GM19452 (cell line): ENCODE data around the gene TENT4A.

Experiments used
- ATAC-seq: cut with Tn5 transposase; IDR thresholded peaks from one replicate; pipeline ENCODE4 v1.9.1; 2021; ENCODE audit not compliant: unreplicated experiment

TENT4A gene

DNA sequence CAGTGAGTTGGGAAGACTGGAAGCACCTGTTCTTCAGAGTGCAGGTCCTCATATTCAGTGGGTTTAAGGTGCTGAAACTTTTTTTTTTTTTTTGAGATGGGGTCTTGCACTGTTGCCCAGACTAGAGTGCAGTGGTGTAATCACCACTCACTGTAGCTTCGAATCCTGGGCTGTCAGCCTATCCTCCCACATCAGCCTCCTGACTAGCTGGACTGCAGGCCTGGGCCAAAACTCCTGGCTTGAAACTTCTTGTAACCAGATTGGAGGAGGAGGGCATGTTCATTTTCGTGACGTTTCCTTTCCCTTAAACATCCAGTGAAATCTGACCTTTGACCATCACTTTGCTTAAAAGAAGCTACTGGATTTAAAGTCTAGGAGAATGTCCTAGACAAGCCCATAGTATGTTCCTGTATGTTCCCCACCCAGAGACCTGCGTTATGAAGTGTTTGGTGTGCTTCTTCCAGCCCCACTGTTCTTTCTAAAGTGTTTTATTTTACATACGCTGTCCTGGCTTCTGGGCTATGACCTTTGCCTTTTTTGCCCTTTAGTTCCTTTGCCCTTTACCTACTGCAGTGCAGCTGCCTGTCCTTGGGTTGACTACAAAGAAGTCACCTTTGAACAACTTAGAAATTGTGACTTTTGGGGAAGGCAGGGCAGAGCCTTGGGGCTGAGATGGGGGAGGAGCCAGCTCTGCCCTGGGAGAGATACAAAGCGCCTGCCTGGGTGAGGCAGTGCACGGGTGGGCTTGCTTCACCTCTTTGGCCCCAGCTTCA lies 18.4 kb downstream of the TENT4A start:
- no peak for ATAC-seq

DNA sequence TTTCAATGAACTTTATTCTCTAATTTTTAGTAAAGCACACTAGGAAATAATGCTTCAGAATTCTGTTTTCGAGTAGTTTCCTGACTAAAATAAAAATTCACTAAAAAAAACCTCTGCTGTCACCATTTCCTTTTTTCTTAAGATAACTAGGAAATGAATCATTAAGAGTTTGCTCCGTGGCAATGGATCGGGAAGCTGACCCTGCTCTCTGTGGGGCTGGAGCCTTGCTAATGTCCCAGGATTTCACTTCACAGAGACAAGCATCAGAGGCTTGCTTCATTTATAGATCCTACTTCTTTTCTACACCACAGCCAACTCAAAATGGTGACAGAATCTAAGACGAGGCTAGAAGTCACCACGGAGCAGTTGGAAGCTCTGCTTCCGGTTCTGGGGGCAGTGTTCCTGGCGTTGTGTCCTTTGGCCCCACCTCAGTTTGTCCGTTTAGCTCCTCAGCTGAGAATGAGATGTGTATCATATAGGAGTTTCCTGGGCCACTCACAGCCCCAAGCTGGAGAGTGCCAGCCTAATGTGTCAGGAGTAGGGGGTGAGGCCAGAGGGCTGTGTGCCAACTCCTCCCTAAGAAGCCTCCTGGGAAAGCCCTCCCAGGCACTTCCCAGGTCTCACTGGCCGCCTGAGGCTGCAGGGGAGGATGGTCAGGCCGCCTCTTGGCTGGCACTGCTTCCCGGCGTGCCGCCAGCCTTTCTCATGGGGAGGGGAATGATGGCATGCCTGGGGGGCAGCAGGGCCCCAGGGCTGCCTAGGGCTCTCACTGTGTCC lies 19.6 kb downstream of the TENT4A start:
- no peak for ATAC-seq

- no peak for ATAC-seq
Observed at GRCh38 chr5:6733411-6734242, 20.4 kb downstream of the TENT4A start.

GRCh38 chr5:6734243-6734700 lies 21.0 kb downstream of the TENT4A start:
- no peak for ATAC-seq

DNA sequence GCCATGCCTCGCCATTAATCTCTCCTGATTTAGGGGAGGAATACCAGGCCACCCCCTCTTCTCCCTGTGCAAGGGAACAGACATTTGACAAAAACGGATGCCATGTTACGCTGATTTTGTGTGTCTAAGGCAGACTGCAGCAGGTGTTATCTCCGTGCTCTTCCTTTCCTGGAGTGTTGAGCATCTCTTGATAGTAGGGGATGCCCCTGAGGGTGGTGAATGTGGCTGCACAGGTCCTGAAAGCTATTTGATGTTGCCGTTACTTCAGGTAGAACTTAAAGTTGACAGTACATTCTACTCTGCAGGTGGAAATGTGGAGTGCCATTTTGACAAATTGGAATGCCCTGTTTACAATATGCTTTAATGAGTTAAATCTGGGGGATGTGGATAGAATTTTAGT lies 21.5 kb downstream of the TENT4A start:
- no peak for ATAC-seq

GRCh38 chr5:6736106-6736505 lies 22.9 kb downstream of the TENT4A start:
- ATAC-seq = no peak

DNA sequence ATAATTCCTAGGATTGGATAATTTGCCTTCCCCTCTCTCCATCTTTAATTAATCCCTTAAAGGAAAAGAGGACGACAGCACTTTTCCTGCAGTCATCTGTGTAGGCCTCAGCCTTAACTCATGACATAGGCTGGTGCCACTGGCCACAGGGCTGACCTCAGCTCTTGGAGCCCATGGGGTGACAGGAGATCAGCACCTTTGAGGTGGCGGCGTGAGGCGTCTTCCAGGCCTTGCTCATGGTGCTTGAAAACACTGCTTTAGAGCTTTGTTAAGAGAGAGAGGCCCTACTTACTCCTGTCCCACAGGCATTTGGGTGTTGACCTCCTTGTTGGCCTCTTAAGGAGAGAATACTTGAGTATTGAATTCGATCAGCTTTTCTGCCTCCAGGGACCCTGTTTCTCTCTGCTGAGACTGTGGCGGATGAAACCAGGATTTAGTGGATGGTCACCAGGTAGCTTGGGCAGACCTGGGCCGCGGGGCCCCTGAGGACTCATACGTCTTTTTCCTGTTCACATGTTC lies 23.4 kb downstream of the TENT4A start:
- ATAC-seq = no peak

DNA sequence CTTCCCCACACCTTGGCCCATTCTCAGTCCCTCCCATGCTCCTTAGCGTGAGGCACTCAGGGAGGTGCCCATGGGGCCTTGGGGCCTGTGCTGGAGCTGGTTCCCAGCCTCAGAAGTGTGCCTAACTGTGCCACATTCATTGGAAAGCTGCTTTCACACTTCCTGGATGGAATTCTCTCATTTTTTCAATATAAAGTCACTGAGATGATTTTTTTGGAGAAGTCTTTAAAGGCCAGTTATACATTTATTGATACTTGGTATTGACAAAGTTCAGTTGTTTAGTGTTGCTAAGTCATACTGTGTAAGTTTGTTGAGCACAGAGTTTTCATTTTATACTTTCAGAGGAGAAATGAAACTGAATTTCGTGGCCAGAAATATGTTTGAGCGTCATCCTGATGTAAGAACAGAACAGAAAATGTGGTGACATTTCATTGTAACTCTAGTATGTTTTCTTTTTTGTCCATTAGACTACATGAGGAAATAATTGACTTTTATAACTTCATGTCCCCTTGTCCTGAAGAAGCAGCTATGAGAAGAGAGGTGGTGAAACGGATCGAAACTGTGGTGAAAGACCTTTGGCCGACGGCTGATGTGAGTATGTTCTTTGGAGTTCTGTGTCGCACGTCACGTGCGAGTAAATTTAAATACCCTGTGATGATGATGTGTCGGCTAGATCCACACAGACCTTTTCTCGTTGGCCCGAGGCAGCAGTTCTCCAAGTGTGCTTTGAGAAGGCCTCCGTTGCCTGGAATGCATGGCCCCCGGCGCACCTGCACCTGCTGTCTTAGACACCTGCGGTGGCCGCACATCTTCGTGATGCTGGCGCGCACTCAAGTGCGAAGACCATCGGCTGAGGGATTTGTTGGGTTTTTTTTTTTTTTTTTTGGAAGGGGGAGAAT lies 24.1 kb downstream of the TENT4A start:
- ATAC-seq = peak; percentile 80

- no peak for ATAC-seq
Observed at GRCh38 chr5:6739603-6740002, 26.4 kb downstream of the TENT4A start.

DNA sequence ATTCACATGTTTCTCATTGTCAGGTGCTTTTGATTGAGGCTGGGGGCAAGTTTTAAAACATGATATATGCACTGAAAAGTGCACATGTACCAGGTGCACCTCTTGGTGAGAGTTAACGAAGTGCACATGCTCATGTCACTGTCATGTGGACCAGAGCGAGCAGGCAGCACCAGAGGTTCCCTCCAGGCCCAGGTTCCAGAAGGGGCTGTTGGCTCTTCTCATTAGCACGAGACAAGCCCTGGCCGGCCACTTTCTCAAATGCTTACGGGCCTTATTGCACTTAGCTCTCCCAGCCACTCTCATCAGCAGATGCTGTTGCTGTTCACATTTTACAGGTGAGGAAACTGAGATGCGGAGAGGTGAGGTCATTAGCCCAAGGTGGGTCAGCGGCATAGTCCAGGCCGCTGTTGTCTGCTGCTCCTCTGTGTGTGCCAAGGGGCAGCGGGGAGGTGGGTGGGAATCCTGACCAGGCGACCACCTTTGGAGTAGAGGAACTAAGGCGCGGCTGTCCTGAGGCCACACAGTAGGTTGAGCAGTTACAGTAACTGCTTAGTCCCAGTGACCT lies 27.4 kb downstream of the TENT4A start:
- ATAC-seq = no peak

DNA sequence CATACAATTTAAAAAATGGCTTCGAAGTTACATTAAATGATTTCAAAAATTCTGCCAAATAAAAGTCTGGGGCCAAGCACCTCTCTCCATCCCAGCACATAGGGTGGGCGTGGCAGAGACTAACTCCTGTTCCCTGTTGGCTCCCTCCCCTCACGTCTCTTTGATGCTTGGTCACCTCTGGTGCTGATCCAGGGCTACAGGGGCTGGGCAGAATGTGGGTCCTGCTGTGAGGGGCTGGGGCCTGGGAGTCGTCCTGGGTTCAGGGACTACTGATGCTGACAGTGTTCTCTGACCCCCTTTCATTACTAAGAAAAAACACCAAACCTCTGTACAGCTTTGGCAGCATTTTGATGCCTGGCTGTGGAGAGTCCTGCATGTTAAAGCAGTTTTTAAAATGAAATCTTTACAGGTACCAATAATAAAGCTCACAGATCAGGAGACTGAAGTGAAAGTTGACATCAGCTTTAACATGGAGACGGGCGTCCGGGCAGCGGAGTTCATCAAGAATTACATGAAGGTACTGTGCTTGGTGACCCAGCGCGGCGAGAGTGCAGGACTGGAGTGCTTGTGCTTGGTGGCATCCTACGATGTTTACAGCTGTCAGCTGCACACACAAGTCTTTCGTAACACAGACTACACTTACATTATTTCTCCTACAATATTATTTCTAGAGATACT lies 29.0 kb downstream of the TENT4A start:
- ATAC-seq = no peak

DNA sequence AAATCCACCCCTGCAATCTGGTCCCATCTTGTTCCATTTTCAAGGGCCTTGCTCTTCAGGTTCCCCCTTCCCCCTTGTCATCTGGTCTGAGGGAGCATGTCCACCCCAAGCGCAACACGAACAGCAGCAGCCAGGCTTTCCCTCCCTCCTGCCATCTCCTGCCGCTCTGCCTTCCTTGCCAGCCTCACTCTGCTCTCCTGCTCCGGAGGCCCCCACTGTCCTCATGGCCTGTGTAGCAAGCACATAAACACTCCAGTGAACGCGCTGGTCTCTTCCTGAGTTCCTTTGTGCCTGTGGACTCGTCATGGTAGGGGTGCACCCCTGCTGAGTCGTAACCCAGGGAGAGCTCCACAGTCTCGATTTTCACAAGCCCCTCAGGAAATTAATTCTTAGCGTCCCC lies 29.9 kb downstream of the TENT4A start:
- ATAC-seq = no peak

DNA sequence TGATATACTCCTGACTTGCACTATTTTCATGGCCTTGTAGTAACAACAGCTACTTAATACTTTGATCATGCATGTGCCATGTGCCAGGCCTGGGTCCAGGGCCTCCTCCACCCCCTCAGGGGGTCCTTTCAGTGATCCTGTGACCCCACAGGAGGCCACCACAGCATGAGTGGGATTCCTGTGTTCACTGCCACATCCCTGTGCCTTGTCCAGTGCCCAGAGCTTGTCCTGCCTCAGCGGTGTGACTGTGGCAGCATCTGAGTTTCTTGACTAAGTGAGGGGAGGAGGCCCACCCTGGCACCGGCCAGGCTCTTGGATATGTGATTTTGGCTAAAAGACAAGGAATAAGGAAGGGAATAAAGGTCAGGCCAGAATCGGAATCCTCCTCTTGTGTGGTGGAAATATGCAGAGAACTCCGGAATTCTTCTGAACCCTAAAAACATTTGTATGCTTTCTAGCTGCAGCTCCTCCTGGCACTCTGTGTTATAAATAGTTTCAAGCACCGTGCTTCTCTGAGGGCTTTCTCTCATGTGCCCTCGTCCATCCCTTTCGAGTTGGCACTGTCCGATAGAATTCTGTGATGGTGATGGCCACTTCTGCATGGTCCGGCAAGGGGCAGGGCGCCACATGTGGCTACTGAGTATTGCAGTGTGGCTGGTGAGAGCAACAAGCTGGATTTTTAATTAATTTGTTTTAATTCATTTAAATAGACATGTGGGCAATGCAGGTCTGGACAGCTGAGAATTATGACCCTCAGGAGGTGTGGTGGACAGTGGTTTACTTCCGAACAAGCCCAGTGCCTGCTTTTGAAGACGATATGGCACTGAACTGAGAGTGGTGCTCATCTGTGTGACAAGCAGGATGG lies 31.8 kb downstream of the TENT4A start:
- no peak for ATAC-seq

- ATAC-seq = peak; percentile 52
Observed at GRCh38 chr5:6745706-6746222, 32.5 kb downstream of the TENT4A start.

- ATAC-seq = no peak
Observed at GRCh38 chr5:6746244-6746643, 33.0 kb downstream of the TENT4A start.

DNA sequence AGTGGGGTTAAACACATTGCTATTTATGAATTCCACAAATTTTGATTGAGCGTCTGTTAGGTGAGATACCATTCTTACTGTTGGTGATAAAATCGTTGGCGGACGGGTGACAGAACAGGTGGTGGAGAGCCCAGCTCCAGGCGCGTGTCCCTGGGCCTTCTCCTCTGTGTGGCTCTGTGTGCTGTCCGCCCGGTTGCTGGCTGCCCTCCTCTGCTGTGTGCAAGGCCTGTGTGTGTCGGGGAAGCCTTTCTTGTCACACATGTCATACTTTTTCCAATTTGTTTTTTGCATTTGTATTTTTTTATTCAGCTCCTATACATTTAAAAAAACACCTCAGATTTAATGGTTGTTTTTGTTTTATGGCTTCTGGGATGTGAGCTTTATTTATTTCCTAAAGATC lies 33.9 kb downstream of the TENT4A start:
- no peak for ATAC-seq

DNA sequence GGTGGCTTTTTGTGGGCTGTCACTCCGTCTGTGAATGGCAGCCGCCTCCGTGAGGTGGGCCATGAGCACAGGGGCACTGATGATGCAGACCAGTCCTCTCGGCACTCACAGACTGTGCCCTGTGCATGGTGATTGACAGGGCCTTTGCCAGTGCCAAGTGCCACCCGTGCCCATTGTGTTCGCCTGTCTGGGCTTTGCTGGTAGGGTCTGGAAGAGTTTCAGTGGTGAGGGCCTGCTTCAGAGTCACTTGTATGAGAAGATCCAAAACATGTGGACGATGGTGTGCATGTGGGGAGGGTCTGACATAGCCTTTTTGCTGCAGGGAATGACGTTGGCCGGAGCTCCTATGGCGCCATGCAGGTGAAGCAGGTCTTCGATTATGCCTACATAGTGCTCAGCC lies 34.9 kb downstream of the TENT4A start:
- no peak for ATAC-seq

- no peak for ATAC-seq
Observed at GRCh38 chr5:6749026-6749716, 35.9 kb downstream of the TENT4A start.
